22Rv1 (cell line): ENCODE measurements around the gene FRMD4B.
"Not testable (repeated sequence)": the region's sequence is repeated elsewhere in the genome, so short reads cannot be mapped to it uniquely, and the experiment has no call there.

Source experiments
- H3K27ac ChIP-seq: fragments of 450-650 bp; 2 replicates; pipeline ENCODE4 v1.5.1; 2017
- ZFX ChIP-seq: fragments of 450-650 bp; IDR thresholded peaks from 2 replicates; pipeline ENCODE4 v1.6.1; 2017; ENCODE audit warnings: antibody characterized with exemption, borderline replicate concordance
- TF ChIP-seq, protein P1 (sequence below): fragments of 450-650 bp; IDR thresholded peaks from 2 replicates; pipeline ENCODE4 v1.5.1; 2017; ENCODE audit warnings: mild to moderate bottlenecking

Gene FRMD4B

DNA sequence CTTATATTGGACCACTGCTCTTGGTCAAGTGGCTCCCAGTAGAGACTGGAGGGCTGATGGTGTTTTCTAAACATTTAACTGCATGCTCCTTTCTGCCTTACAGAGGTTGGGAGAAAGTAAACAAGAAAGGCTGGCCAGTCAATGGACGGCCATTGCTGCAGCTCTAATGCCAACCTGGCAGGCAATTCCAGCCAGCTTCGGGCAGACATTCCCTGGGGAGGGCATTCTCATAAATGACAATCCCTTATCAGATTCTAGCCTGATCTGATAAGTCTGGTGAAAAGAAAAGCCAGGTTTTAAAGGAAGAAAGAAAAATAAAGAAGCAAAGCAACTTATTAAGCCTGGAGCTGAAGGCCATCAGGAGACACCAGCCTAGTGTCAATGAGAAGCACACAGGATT is 60.7 kb downstream of the FRMD4B start:
- H3K27ac ChIP-seq = no peak overlapping the region
- TF ChIP-seq, protein P1, sequence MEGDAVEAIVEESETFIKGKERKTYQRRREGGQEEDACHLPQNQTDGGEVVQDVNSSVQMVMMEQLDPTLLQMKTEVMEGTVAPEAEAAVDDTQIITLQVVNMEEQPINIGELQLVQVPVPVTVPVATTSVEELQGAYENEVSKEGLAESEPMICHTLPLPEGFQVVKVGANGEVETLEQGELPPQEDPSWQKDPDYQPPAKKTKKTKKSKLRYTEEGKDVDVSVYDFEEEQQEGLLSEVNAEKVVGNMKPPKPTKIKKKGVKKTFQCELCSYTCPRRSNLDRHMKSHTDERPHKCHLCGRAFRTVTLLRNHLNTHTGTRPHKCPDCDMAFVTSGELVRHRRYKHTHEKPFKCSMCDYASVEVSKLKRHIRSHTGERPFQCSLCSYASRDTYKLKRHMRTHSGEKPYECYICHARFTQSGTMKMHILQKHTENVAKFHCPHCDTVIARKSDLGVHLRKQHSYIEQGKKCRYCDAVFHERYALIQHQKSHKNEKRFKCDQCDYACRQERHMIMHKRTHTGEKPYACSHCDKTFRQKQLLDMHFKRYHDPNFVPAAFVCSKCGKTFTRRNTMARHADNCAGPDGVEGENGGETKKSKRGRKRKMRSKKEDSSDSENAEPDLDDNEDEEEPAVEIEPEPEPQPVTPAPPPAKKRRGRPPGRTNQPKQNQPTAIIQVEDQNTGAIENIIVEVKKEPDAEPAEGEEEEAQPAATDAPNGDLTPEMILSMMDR = no peak
- no peak for TF ChIP-seq ZFX

- no peak overlapping the region for H3K27ac ChIP-seq
- TF ChIP-seq, protein P1 = peak; percentile 25; the same call in 1 of the 2 replicates
- TF ChIP-seq ZFX = no peak
Observed at GRCh38 chr3:69324362-69325025, 61.4 kb downstream of the FRMD4B start.

- TF ChIP-seq, protein P1 = no peak
- no peak for TF ChIP-seq ZFX
- H3K27ac ChIP-seq = no peak overlapping the region
Observed at GRCh38 chr3:69323941-69324340, 61.9 kb downstream of the FRMD4B start.

DNA sequence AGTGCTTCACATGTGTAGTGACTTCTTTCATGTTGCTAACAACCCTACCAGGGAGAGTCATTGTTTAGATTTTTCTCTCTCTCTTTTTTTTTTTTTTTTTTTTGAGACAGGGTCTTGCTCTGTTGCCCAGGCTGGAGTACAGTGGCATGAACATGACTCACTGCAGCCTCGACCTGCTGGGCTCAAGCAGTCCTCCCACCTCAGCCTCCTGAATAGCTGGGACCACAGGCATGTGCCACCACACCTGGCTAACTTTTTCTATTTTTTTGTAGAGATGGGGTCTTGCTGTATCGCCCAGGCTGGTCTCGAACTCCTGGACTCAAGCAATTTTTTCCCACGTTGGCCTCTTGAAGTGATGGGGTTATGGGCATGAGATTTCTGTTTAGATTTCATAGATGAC is 63.4 kb downstream of the FRMD4B start:
- not testable (repeated sequence) for H3K27ac ChIP-seq

DNA sequence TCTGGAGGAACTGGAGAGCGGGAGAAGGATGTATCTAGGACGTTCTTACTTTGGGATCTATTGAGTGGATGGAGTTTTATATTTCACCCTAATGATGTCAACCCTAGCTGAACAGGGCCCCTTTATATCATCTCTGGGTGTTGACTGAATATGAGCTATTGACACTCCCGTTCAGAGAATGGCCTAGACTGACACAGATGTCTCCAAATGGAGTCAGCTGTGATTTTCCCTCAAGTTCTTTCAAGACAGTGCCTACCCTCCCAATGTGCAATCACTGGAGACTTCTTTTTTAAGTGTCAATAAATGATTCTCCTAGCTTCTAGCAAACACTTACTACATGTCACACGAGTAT is 63.8 kb downstream of the FRMD4B start:
- H3K27ac ChIP-seq = no peak overlapping the region
- no peak for TF ChIP-seq ZFX
- TF ChIP-seq, protein P1 = no peak

DNA sequence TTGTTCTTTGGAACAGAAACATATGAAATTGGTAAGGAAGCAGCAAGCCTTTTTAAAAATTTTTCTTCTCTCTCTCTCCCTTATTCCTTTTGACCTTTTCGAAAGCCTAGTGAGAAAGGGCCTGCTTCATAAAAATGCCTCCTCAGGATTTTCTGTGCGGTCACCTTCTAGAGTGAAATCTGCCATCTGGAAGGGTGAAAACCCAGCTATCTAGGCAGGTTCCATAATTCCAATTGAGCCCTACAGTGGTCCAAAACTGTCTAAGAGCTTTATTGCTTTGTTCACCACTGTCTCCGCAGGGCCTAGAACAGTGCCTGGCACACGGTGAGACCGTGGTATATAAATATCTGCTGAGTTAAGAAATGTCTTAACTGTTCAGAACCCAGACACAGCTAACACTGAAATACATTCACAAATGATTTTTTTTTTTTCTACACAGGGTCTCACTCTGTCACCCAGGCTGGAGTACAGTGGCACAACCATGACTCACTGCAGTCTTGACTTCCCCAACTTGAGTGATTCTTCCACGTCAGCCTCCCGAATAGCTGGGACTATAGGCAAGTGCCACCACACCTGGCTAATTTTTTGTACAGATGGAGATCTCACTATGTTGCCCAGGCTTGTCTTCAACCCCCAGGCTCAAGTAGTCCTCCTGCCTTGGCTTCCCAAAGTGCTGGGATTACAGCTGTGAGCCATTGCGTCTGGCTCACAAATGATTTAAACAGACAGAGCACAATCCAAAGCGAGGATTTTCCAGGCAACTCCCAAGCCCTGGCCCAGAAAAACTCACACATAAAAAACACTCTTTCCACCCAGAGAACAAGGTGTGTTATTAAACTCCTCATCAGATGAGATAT is 64.4 kb downstream of the FRMD4B start:
- H3K27ac ChIP-seq = no peak overlapping the region
- TF ChIP-seq, protein P1 = no peak
- TF ChIP-seq ZFX = no peak

- no peak overlapping the region for H3K27ac ChIP-seq
- TF ChIP-seq, protein P1 = no peak
- no peak for TF ChIP-seq ZFX
Observed at GRCh38 chr3:69320871-69321271, 65.0 kb downstream of the FRMD4B start.
